BLaER1 treated with 17β-estradiol and CSF1 and Interleukin-3, amounts not matched to agents 10 nM and 100 nM (cell line): ENCODE data around the gene PMEPA1.
A peak's percentile ranks its signal among the peaks of the same experiment; 100 is the strongest.

Experiments used
- H3K27ac ChIP-seq, 11 experiments: shearing (Covaris generic); formaldehyde crosslinking; 2 replicates each; pipeline ENCODE4 v1.8.1; 2022
- H3K27me3 ChIP-seq, 11 experiments: shearing (Covaris generic); formaldehyde crosslinking; 2 replicates each; pipeline ENCODE4 v1.8.1; 2022
- H3K36me3 ChIP-seq, 11 experiments: shearing (Covaris generic); formaldehyde crosslinking; 2 replicates each; pipeline ENCODE4 v1.8.1; 2022
- H3K4me1 ChIP-seq, 10 experiments: shearing (Covaris generic); formaldehyde crosslinking; 2 replicates each; pipeline ENCODE4 v1.8.1; 2022
- H3K4me2 ChIP-seq, 11 experiments: shearing (Covaris generic); formaldehyde crosslinking; 2 replicates each; pipeline ENCODE4 v1.8.1; 2022
- H3K4me3 ChIP-seq, 10 experiments: shearing (Covaris generic); formaldehyde crosslinking; 2 replicates each; pipeline ENCODE4 v1.8.1; 2022
- H3K9ac ChIP-seq, 11 experiments: shearing (Covaris generic); formaldehyde crosslinking; 2 replicates each; pipeline ENCODE4 v1.8.1; 2022
- H3K9me3 ChIP-seq, 11 experiments: shearing (Covaris generic); formaldehyde crosslinking; replicated peaks in 1 of 11; 2 replicates each; pipeline ENCODE4 v1.8.1; 2022
- H4K20me1 ChIP-seq, 11 experiments: shearing (Covaris generic); formaldehyde crosslinking; 2 replicates each; pipeline ENCODE4 v1.8.1; 2022
- Cebpa-rat ChIP-seq, 11 experiments: shearing (Covaris generic); IDR thresholded peaks; 2 replicates each; pipeline ENCODE4 v1.8.1; 2022

PMEPA1 gene

GRCh38 chr20:57667388-57667787, 42.4 kb downstream of the PMEPA1 start:
- TF ChIP-seq Cebpa-rat (IDR thresholded peaks at IDR 0.05) = no peak
- H3K27ac ChIP-seq = peak overlapping the region in 5 of 11 experiments; percentile 13 to 58 (median 39); a peak in 7 of 22 replicates
- H3K4me3 ChIP-seq = peak overlapping the region in 2 of 10 experiments; percentile 9 to 29; a peak in 2 of 20 replicates
- H3K4me1 ChIP-seq = peaks cover 7 to 100% (median 96%) of the 10 kb centered on the region in 10 experiments
- H3K9me3 ChIP-seq = no peaks in the 10 kb centered on the region
- peak overlapping the region in 5 of 11 experiments; percentile 12 to 63 (median 53); a peak in 5 of 22 replicates for H3K9ac ChIP-seq
- peak overlapping the region in 9 of 11 experiments; percentile 15 to 93 (median 75); a peak in 17 of 22 replicates for H3K4me2 ChIP-seq
- H4K20me1 ChIP-seq = peaks cover 0 to 92% (median 38%) of the 10 kb centered on the region in 11 experiments; a peak in 14 of 22 replicates
- no peaks in the 10 kb centered on the region for H3K36me3 ChIP-seq
- H3K27me3 ChIP-seq = peaks cover 0 to 10% (median 0%) of the 10 kb centered on the region in 11 experiments; a peak in 2 of 22 replicates

- H4K20me1 ChIP-seq = peaks cover 0 to 97% (median 44%) of the 10 kb centered on the region in 11 experiments; a peak in 14 of 22 replicates
- no peak for TF ChIP-seq Cebpa-rat (IDR thresholded peaks at IDR 0.05)
- H3K4me3 ChIP-seq = peak overlapping the region in 1 of 10 experiments; percentile 29; a peak in 2 of 20 replicates
- peak overlapping the region in 5 of 11 experiments; percentile 12 to 63 (median 53); a peak in 5 of 22 replicates for H3K9ac ChIP-seq
- no peaks in the 10 kb centered on the region for H3K36me3 ChIP-seq
- peaks cover 0 to 9% (median 0%) of the 10 kb centered on the region in 11 experiments; a peak in 1 of 22 replicates for H3K27me3 ChIP-seq
- H3K4me1 ChIP-seq = peaks cover 3 to 100% (median 96%) of the 10 kb centered on the region in 10 experiments; a peak in 17 of 20 replicates
- H3K9me3 ChIP-seq = no peaks in the 10 kb centered on the region
- H3K4me2 ChIP-seq = peak overlapping the region in 9 of 11 experiments; percentile 15 to 93 (median 75); a peak in 16 of 22 replicates
- H3K27ac ChIP-seq = peak overlapping the region in 4 of 11 experiments; percentile 26 to 58 (median 40); a peak in 6 of 22 replicates
Observed at GRCh38 chr20:57666834-57667157, 43.0 kb downstream of the PMEPA1 start.

GRCh38 chr20:57666106-57666833, 43.5 kb downstream of the PMEPA1 start:
- no peaks in the 10 kb centered on the region for H3K9me3 ChIP-seq
- peaks cover 0 to 98% (median 47%) of the 10 kb centered on the region in 11 experiments; a peak in 14 of 22 replicates for H4K20me1 ChIP-seq
- peak overlapping the region in 2 of 11 experiments; percentile 26 to 58; a peak in 3 of 22 replicates for H3K27ac ChIP-seq
- peak overlapping the region in 9 of 11 experiments; percentile 15 to 93 (median 75); a peak in 16 of 22 replicates for H3K4me2 ChIP-seq
- H3K9ac ChIP-seq = peak overlapping the region in 3 of 11 experiments; percentile 53 to 63 (median 55); a peak in 2 of 22 replicates
- no peak overlapping the region for H3K4me3 ChIP-seq
- peaks cover 0 to 6% (median 0%) of the 10 kb centered on the region in 11 experiments; a peak in 1 of 22 replicates for H3K27me3 ChIP-seq
- TF ChIP-seq Cebpa-rat (IDR thresholded peaks at IDR 0.05) = no peak
- no peaks in the 10 kb centered on the region for H3K36me3 ChIP-seq
- H3K4me1 ChIP-seq = peaks cover under 1 to 100% (median 96%) of the 10 kb centered on the region in 10 experiments; a peak in 18 of 20 replicates

- H3K4me3 ChIP-seq = no peak overlapping the region
- peaks cover 0 to 99% (median 47%) of the 10 kb centered on the region in 11 experiments; a peak in 14 of 22 replicates for H4K20me1 ChIP-seq
- peak overlapping the region in 5 of 11 experiments; percentile 4 to 93 (median 84); a peak in 7 of 22 replicates for H3K4me2 ChIP-seq
- no peaks in the 10 kb centered on the region for H3K9me3 ChIP-seq
- H3K36me3 ChIP-seq = no peaks in the 10 kb centered on the region
- H3K9ac ChIP-seq = 0 out of 22 replicates have a peak overlapping the region, but pooled peaks of 1 of the 11 experiments have one; percentile 53
- H3K27me3 ChIP-seq = peaks cover 0 to 6% (median 0%) of the 10 kb centered on the region in 11 experiments; a peak in 1 of 22 replicates
- H3K4me1 ChIP-seq = peaks cover 7 to 100% (median 96%) of the 10 kb centered on the region in 10 experiments; a peak in 18 of 20 replicates
- no peak for TF ChIP-seq Cebpa-rat (IDR thresholded peaks at IDR 0.05)
- H3K27ac ChIP-seq = peak overlapping the region in 1 of 11 experiments; percentile 58; a peak in 1 of 22 replicates
Observed at GRCh38 chr20:57665589-57665971, 44.2 kb downstream of the PMEPA1 start.

GRCh38 chr20:57664924-57665588, 44.8 kb downstream of the PMEPA1 start:
- Histone ChIP-seq H3K4me1 (peaks cover 7 to 100% (median 96%) of the 10 kb centered on the region in 10 experiments; a peak in 18 of 20 replicates), H3K27me3 (peaks cover 0 to 6% (median 0%) of the 10 kb centered on the region in 11 experiments; a peak in 1 of 22 replicates), H3K27ac (no peak overlapping the region), H4K20me1 (peaks cover 0 to 99% (median 50%) of the 10 kb centered on the region in 11 experiments; a peak in 14 of 22 replicates), H3K36me3 (no peaks in the 10 kb centered on the region), H3K9ac (no peak overlapping the region), H3K4me3 (no peak overlapping the region), H3K9me3 (no peaks in the 10 kb centered on the region), H3K4me2 (peak overlapping the region in 6 of 11 experiments; percentile 72 to 93 (median 84); a peak in 9 of 22 replicates)
- no peak for TF ChIP-seq Cebpa-rat (IDR thresholded peaks at IDR 0.05)

- Histone ChIP-seq H3K4me2 (peak overlapping the region in 7 of 11 experiments; percentile 61 to 93 (median 79); a peak in 11 of 22 replicates), H3K4me1 (peaks cover 7 to 100% (median 97%) of the 10 kb centered on the region in 10 experiments; a peak in 18 of 20 replicates)
Observed at GRCh38 chr20:57664476-57664875, 45.3 kb downstream of the PMEPA1 start.

GRCh38 chr20:57663681-57664451, 45.9 kb downstream of the PMEPA1 start:
- H3K4me2 ChIP-seq = peak overlapping the region in 8 of 11 experiments; percentile 61 to 93 (median 76); a peak in 16 of 22 replicates
- H3K36me3 ChIP-seq = peaks cover 0 to 5% (median 0%) of the 10 kb centered on the region in 11 experiments; a peak in 2 of 22 replicates
- no peak overlapping the region for H3K4me3 ChIP-seq
- no peaks in the 10 kb centered on the region for H3K9me3 ChIP-seq
- peak overlapping the region in 4 of 11 experiments; percentile 37 to 45 (median 42); a peak in 2 of 22 replicates for H3K9ac ChIP-seq
- H3K4me1 ChIP-seq = peaks cover 7 to 100% (median 97%) of the 10 kb centered on the region in 10 experiments; a peak in 18 of 20 replicates
- no peak for TF ChIP-seq Cebpa-rat (IDR thresholded peaks at IDR 0.05)
- peaks cover 0 to 6% (median 0%) of the 10 kb centered on the region in 11 experiments; a peak in 2 of 22 replicates for H3K27me3 ChIP-seq
- peak overlapping the region in 1 of 11 experiments; percentile 8; a peak in 1 of 22 replicates for H3K27ac ChIP-seq
- peaks cover 0 to 100% (median 61%) of the 10 kb centered on the region in 11 experiments; a peak in 14 of 22 replicates for H4K20me1 ChIP-seq

More at GRCh38 chr20:57664476-57664875, 45.3 kb downstream of the PMEPA1 start:
- peaks cover 0 to 100% (median 56%) of the 10 kb centered on the region in 11 experiments; a peak in 14 of 22 replicates for H4K20me1 ChIP-seq
- H3K9me3 ChIP-seq = no peaks in the 10 kb centered on the region
- H3K9ac ChIP-seq = 0 out of 22 replicates have a peak overlapping the region, but pooled peaks of 1 of the 11 experiments have one; percentile 20
- H3K27me3 ChIP-seq = peaks cover 0 to 6% (median 0%) of the 10 kb centered on the region in 11 experiments; a peak in 1 of 22 replicates
- TF ChIP-seq Cebpa-rat (IDR thresholded peaks at IDR 0.05) = no peak
- H3K27ac ChIP-seq = no peak overlapping the region; a peak in 1 of 22 replicates
- H3K36me3 ChIP-seq = no peaks in the 10 kb centered on the region
- no peak overlapping the region for H3K4me3 ChIP-seq
